IMR-90 (cell line): ENCODE measurements around the gene ADM. TPM values are rescaled to one million over a fixed set of nuclear protein-coding genes. Genes with fewer than 3 reads are reported as not detected.

ENCODE experiments used
- ATAC-seq: fragments of 200-7000 bp; cut with Tn5 transposase; 2 replicates; pipeline ENCODE4 v1.9.1; 2020; ENCODE audit warnings: low read depth, mild to moderate bottlenecking, moderate library complexity
- BruUV-seq: library from RNA; stranded (reverse); fragments of 400-500 nt; replicated peaks from 2 replicates; lab custom pipeline; 2021; lab: Mats Ljungman, UMichigan
- CTCF ChIA-PET: fragments of 300-600 bp; formaldehyde crosslinking; extraction: SDS; loops from one replicate; lab custom pipeline; 2021; ENCODE audit warnings: antibody characterized with exemption; lab: Yijun Ruan, JAX
- POLR2A ChIA-PET: fragments of 300-600 bp; sonication (Branson Sonifier 250); formaldehyde crosslinking; loops from one replicate; lab custom pipeline; 2022; ENCODE audit warnings: antibody characterized with exemption; ENCODE audit not compliant: unreplicated experiment; lab: Charles Lee
- DNase-seq: peaks from one replicate; pipeline ENCODE4 v3.0.0; 2013
- H2AFZ ChIP-seq: replicated peaks from 2 replicates; pipeline ENCODE3; 2013; ENCODE audit warnings: low read length, mild to moderate bottlenecking; ENCODE audit not compliant: poor library complexity
- H2AK5ac ChIP-seq: 2 replicates; pipeline ENCODE4 v1.6.1; 2013; ENCODE audit warnings: low read depth, low read length, inconsistent platforms
- H2AK9ac ChIP-seq: replicated peaks from 2 replicates; pipeline ENCODE3; 2013; ENCODE audit warnings: mild to moderate bottlenecking, low read depth, low read length, moderate library complexity; ENCODE audit not compliant: poor library complexity
- H2BK120ac ChIP-seq: 2 replicates; pipeline ENCODE4 v1.6.1; 2013; ENCODE audit warnings: low read depth, low read length, inconsistent platforms
- H2BK15ac ChIP-seq: 3 replicates; pipeline ENCODE4 v1.6.1; 2013; ENCODE audit warnings: low read depth, low read length, inconsistent platforms
- H2BK20ac ChIP-seq: 2 replicates; pipeline ENCODE4 v1.6.1; 2013; ENCODE audit warnings: low read depth, mild to moderate bottlenecking, inconsistent platforms, low read length, moderate library complexity
- H2BK5ac ChIP-seq: 2 replicates; pipeline ENCODE4 v1.6.1; 2013; ENCODE audit warnings: mild to moderate bottlenecking, low read depth, low read length, inconsistent platforms; ENCODE audit not compliant: poor library complexity, severe bottlenecking
- H3K14ac ChIP-seq: replicated peaks from 2 replicates; pipeline ENCODE4 v1.6.1; 2013; ENCODE audit warnings: low read depth, low read length, inconsistent platforms
- H3K18ac ChIP-seq: 2 replicates; pipeline ENCODE4 v1.6.1; 2013; ENCODE audit warnings: low read depth, low read length, control low read depth
- H3K23ac ChIP-seq: 2 replicates; pipeline ENCODE4 v1.6.1; 2013; ENCODE audit warnings: low read depth, low read length, inconsistent platforms
- H3K27ac ChIP-seq: 2 replicates; pipeline ENCODE4 v1.5.1; 2013; ENCODE audit warnings: mild to moderate bottlenecking, control low read depth, low read length; ENCODE audit not compliant: insufficient read depth
- H3K27me3 ChIP-seq: 2 replicates; pipeline ENCODE4 v1.6.1; 2013; ENCODE audit warnings: low read length; ENCODE audit not compliant: control insufficient read depth, insufficient read depth
- H3K36me3 ChIP-seq: 2 replicates; pipeline ENCODE4 v1.6.1; 2013; ENCODE audit warnings: low read length, mixed read lengths; ENCODE audit not compliant: control insufficient read depth, insufficient read depth
- H3K4ac ChIP-seq: 2 replicates; pipeline ENCODE4 v1.6.1; 2013; ENCODE audit warnings: low read depth, low read length, inconsistent platforms
- H3K4me1 ChIP-seq: 2 replicates; pipeline ENCODE4 v1.6.1; 2013; ENCODE audit warnings: low read length, mixed read lengths; ENCODE audit not compliant: control insufficient read depth, insufficient read depth
- H3K4me2 ChIP-seq: 2 replicates; pipeline ENCODE4 v1.6.1; 2013; ENCODE audit warnings: low read depth, mild to moderate bottlenecking, control low read depth, low read length, moderate library complexity
- H3K4me3 ChIP-seq: 2 replicates; pipeline ENCODE4 v1.5.1; 2013; ENCODE audit warnings: low read depth, mild to moderate bottlenecking, control low read depth, low read length, moderate library complexity; ENCODE audit not compliant: insufficient read depth
- H3K56ac ChIP-seq: 2 replicates; pipeline ENCODE4 v1.6.1; 2013; ENCODE audit warnings: low read length, inconsistent platforms; ENCODE audit not compliant: insufficient read depth; ENCODE audit errors: extremely low read depth
- H3K79me1 ChIP-seq, 2 experiments: 2 replicates each; pipeline ENCODE4 v1.6.1; 2013; ENCODE audit warnings: low read length in 2 of 2, inconsistent platforms in 1 of 2, low read depth in 1 of 2
- H3K9ac ChIP-seq: 2 replicates; pipeline ENCODE4 v1.6.1; 2013; ENCODE audit warnings: low read depth, low read length, control low read depth
- H3K9me1 ChIP-seq: 2 replicates; pipeline ENCODE4 v1.6.1; 2013; ENCODE audit warnings: low read length, inconsistent platforms; ENCODE audit not compliant: insufficient read depth
- H3K9me3 ChIP-seq: 2 replicates; pipeline ENCODE4 v1.6.1; 2013; ENCODE audit warnings: low read length; ENCODE audit not compliant: control insufficient read depth, insufficient read depth
- H4K20me1 ChIP-seq: 2 replicates; pipeline ENCODE4 v1.6.1; 2013; ENCODE audit warnings: low read length, inconsistent platforms; ENCODE audit not compliant: insufficient read depth
- H4K5ac ChIP-seq: 2 replicates; pipeline ENCODE4 v1.6.1; 2013; ENCODE audit warnings: mild to moderate bottlenecking, low read depth, low read length, control low read depth
- H4K8ac ChIP-seq, 2 experiments: 2 replicates each; pipeline ENCODE4 v1.6.1; 2013; ENCODE audit warnings: low read depth in 2 of 2, low read length in 2 of 2, control low read depth in 1 of 2, inconsistent platforms in 1 of 2
- H4K91ac ChIP-seq: 2 replicates; pipeline ENCODE4 v1.6.1; 2013; ENCODE audit warnings: low read depth, low read length, inconsistent platforms; ENCODE audit not compliant: insufficient read depth
- CTCF ChIP-seq: conservative IDR thresholded peaks from 2 replicates; pipeline ENCODE4 v1.5.1; 2012; ENCODE audit warnings: mild to moderate bottlenecking, low read depth, low read length, improper control_type of control experiment
- FOS ChIP-seq: fragments of 150-350 bp; IDR thresholded peaks from 2 replicates; pipeline ENCODE4 v1.6.1; 2016; ENCODE audit warnings: low read depth, low read length
- MAZ ChIP-seq: IDR thresholded peaks from 2 replicates; pipeline ENCODE4 v1.6.1; 2012; ENCODE audit warnings: low read depth, mild to moderate bottlenecking, low read length, improper control_type of control experiment, moderate library complexity, borderline replicate concordance
- RCOR1 ChIP-seq: IDR thresholded peaks from 2 replicates; pipeline ENCODE4 v1.6.1; 2012; ENCODE audit warnings: mild to moderate bottlenecking, low read length, improper control_type of control experiment; ENCODE audit not compliant: insufficient replicate concordance
- RFX5 ChIP-seq: IDR thresholded peaks from 2 replicates; pipeline ENCODE4 v1.8.0; 2012; ENCODE audit warnings: low read depth, mild to moderate bottlenecking, low read length, moderate library complexity
- WGBS, 2 experiments: methylation state at CpG; one replicate each; pipeline versions ENCODE4 v1.1.5 to v1.1.7; 2013; ENCODE audit warnings: missing lambda C conversion rate in 2 of 2; ENCODE audit not compliant: insufficient read length in 1 of 2; ENCODE audit errors: extremely low coverage in 2 of 2; 5-methylcytosine and 5-hydroxymethylcytosine counted together
- dilution Hi-C: fragments of 300-500 bp; cut with HindIII; formaldehyde crosslinking; loops from one replicate; pipeline ENCODE4 v1.14.3; 2018; ENCODE audit warnings: low sequenced_read_pairs; ENCODE audit not compliant: unreplicated experiment
- in situ Hi-C: fragments of 300-500 bp; cut with MboI; formaldehyde crosslinking; loops from 3 replicates; pipeline ENCODE4 v1.14.3; 2019; ENCODE audit warnings: low sequenced_read_pairs, inconsistent platforms, mixed read lengths
- intact Hi-C: fragments of 100-400 bp; cut with micrococcal nuclease; formaldehyde crosslinking; loops from 2 replicates; pipeline ENCODE4 v1.10.0; 2022
- polyA plus RNA-seq, 3 experiments: library from polyadenylated mRNA; depleted of rRNA; stranded (reverse); fragments of >200 nt; gene quantifications; 2 replicates each; pipeline ENCODE4 v1.2.3, GENCODE V29; 2012; ENCODE audit warnings: low replicate concordance in 1 of 3
- total RNA-seq: library from RNA; depleted of rRNA; stranded (reverse); fragments of >200 nt; gene quantifications from 2 replicates; pipeline ENCODE4 v1.2.3, GENCODE V29; 2012

The ADM gene
- total and polyA plus RNA-seq, 2 of the 4 experiments (the other 2 are of a cell fraction) = 357 to 559 TPM

DNA sequence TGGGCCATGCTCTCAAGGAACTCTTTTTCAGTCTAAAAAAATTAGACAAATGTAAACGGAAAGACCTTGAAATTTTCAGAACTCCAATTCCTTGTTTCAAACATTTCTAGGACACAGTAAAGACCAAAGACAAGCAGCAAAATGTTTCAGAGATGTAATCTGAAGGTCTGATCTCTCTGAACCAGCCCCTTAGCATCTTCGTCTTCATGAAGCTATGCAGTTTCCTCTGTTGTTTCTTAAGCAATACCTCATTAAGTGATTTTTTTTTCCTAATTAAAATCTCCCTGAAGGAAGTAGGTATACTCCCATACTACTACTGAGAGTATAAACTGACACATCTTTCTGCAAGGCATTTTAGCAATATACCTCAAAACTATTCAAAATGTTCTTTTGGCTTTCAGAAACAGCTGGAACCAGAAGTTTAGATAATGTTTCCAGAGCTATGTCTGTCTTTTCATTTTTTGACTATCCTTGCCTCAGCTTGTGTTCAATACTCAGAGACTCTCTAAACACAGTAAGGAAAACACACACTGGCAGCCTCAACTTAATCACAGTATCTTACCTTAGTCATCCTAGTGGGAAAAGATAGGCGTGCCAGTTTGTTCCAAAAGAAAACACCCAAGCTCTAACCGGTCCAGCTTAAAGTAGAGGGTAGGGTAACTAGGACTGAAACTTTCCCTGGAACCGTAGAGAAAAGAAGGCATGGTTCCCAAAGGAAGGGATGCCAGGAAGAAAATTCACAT lies 36.0 kb upstream of the ADM start:
- WGBS, 2 experiments = no CpG with 5 or more reads among the region's 5 CpGs
- no peak overlapping the region for H2AK9ac ChIP-seq
- H2AFZ ChIP-seq = no peak overlapping the region
- no peak overlapping the region for H2BK120ac ChIP-seq
- peak overlapping the region; percentile 62; the same call in 1 of the 2 replicates for H3K23ac ChIP-seq
- no peak overlapping the region; the same call in 1 of the 2 replicates for H3K14ac ChIP-seq
- intact Hi-C loops (no loop called here), in situ Hi-C loops (no loop called here), dilution Hi-C loops (no loop called here)
- H3K4me1 ChIP-seq = peaks cover 11% of the 10 kb centered on the region
- peaks cover 23 to 74% of the 10 kb centered on the region in 2 experiments for H3K79me1 ChIP-seq
- no peak overlapping the region; the same call in 1 of the 2 replicates for H2BK20ac ChIP-seq
- peak overlapping the region; percentile 18 for H2BK5ac ChIP-seq
- H3K4ac ChIP-seq = no peak overlapping the region
- no peak overlapping the region for H3K56ac ChIP-seq
- H4K20me1 ChIP-seq = no peaks in the 10 kb centered on the region; the same call in 1 of the 2 replicates
- H3K9ac ChIP-seq = no peak overlapping the region
- H3K9me3 ChIP-seq = no peaks in the 10 kb centered on the region
- peak; percentile 53 for DNase-seq
- no peak overlapping the region for H3K18ac ChIP-seq
- H2BK15ac ChIP-seq = peak overlapping the region; percentile 53; the same call in 1 of the 3 replicates
- no TSS peak for BruUV-seq
- no peak overlapping the region for H4K5ac ChIP-seq
- no peak overlapping the region for H4K91ac ChIP-seq
- peaks cover 7% of the 10 kb centered on the region for H3K9me1 ChIP-seq
- H3K4me2 ChIP-seq = no peak overlapping the region; the same call in 1 of the 2 replicates
- H3K27me3 ChIP-seq = no peaks in the 10 kb centered on the region
- ChIA-PET POLR2A (interaction anchor here (0.5 to 0.9 kb wide), 3 partner anchors 36 to 1354 kb away, joined by 3 to 8 read pairs (median 5); partner anchors contain the start of gene ADM), CTCF (interaction anchor here (0.8 kb wide), 3 partner anchors 9 to 314 kb away, joined by 3 read pairs; no protein-coding TSS in a partner anchor)
- H2AK5ac ChIP-seq = 0 out of 2 replicates have a peak overlapping the region, but pooled peaks have one; percentile 25
- peak overlapping the region in 1 of 2 experiments; percentile 26; a peak in 2 of 4 replicates for H4K8ac ChIP-seq
- no peaks in the 10 kb centered on the region for H3K36me3 ChIP-seq
- ATAC-seq = peak; percentile 61
- H3K27ac ChIP-seq = no peak overlapping the region
- H3K4me3 ChIP-seq = no peak overlapping the region
- TF ChIP-seq RFX5 (no peak), FOS (no peak), RCOR1 (no peak), CTCF (no peak), MAZ (no peak)
